GM19023 (cell line): ENCODE measurements around the gene CALML4.
"Not testable (repeated sequence)": the region's sequence is repeated elsewhere in the genome, so short reads cannot be mapped to it uniquely, and the experiment has no call there.

Experiments used
- ATAC-seq: cut with Tn5 transposase; IDR thresholded peaks from one replicate; pipeline ENCODE4 v1.9.1; 2021; ENCODE audit warnings: mild to moderate bottlenecking, moderate library complexity; ENCODE audit not compliant: unreplicated experiment

Gene CALML4

GRCh38 chr15:68204776-68205557 lies at the start of gene CALML4:
Gene CALML4 (minus strand): TSS chr15:68205332. CDS start chr15:68205247, 85 bp downstream.
- ATAC-seq: no peak

GRCh38 chr15:68252925-68253534 lies 47.9 kb upstream of the CALML4 start:
- ATAC-seq: no peak

- ATAC-seq: no peak
These were observed 44.1 kb upstream of the CALML4 start for GRCh38 chr15:68249058-68249713.

- no peak for ATAC-seq
These were observed 39.1 kb upstream of the CALML4 start for GRCh38 chr15:68244235-68244634.

GRCh38 chr15:68241088-68241935 lies 36.2 kb upstream of the CALML4 start:
- ATAC-seq: no peak

- no peak for ATAC-seq
These were observed 33.9 kb upstream of the CALML4 start for GRCh38 chr15:68239025-68239424.

GRCh38 chr15:68235022-68235421 lies 29.9 kb upstream of the CALML4 start:
- no peak for ATAC-seq

GRCh38 chr15:68234520-68234919 lies 29.4 kb upstream of the CALML4 start:
- not testable (repeated sequence) for ATAC-seq

- ATAC-seq: no peak
These were observed 28.9 kb upstream of the CALML4 start for GRCh38 chr15:68234060-68234459.

- no peak for ATAC-seq
These were observed 27.8 kb upstream of the CALML4 start for GRCh38 chr15:68232937-68233336.

GRCh38 chr15:68232449-68232848 lies 27.3 kb upstream of the CALML4 start:
- no peak for ATAC-seq

- ATAC-seq: no peak
These were observed 26.1 kb upstream of the CALML4 start for GRCh38 chr15:68231102-68231818.

- no peak for ATAC-seq
These were observed 25.3 kb upstream of the CALML4 start for GRCh38 chr15:68230157-68231100.

GRCh38 chr15:68229386-68230156 lies 24.4 kb upstream of the CALML4 start, which contains the start of gene CLN6:
Gene CLN6 (minus strand): TSS chr15:68229728. CDS start chr15:68229584, 144 bp downstream.
- ATAC-seq: peak; percentile 73

GRCh38 chr15:68228971-68229385 lies 23.8 kb upstream of the CALML4 start:
- peak; percentile 19 for ATAC-seq

- ATAC-seq: no peak
These were observed 23.2 kb upstream of the CALML4 start for GRCh38 chr15:68228143-68228970.

- ATAC-seq: no peak
These were observed 22.6 kb upstream of the CALML4 start for GRCh38 chr15:68227643-68228142.
